HepG2 (cell line): ENCODE results near the gene PRCD. TPM values are rescaled to one million over a fixed set of nuclear protein-coding genes. Genes with fewer than 3 reads are reported as not detected.

Source experiments
- ATAC-seq: fragments of 200-7000 bp; cut with Tn5 transposase; 3 replicates; pipeline ENCODE4 v1.9.1; 2020; ENCODE audit warnings: mild to moderate bottlenecking, moderate library complexity
- BruUV-seq: library from RNA; stranded (reverse); fragments of 400-500 nt; replicated peaks from 2 replicates; lab custom pipeline; 2021; lab: Mats Ljungman, UMichigan
- CTCF ChIA-PET: fragments of 300-600 bp; formaldehyde crosslinking; extraction: SDS; loops from one replicate; lab custom pipeline; 2021; ENCODE audit warnings: low total read pairs, inconsistent platforms, low intra/inter-chr PET ratio; lab: Yijun Ruan, JAX
- POLR2A ChIA-PET: fragments of 350-600 bp; sonication (Branson Sonifier 250); formaldehyde crosslinking; loops from one replicate; lab custom pipeline; 2020; ENCODE audit warnings: antibody characterized with exemption, inconsistent platforms; lab: Yijun Ruan, JAX
- DNase-seq: peaks from one replicate; pipeline ENCODE4 v3.0.0-alpha.2; 2015; ENCODE audit warnings: low spot score
- FAIRE-seq: peaks from 3 replicates; lab custom pipeline; 2011; peaks lifted over from hg19 to GRCh38; lab: Jason Lieb, UNC
- H2AFZ ChIP-seq: one replicate; pipeline ENCODE4 v1.6.1; 2011; ENCODE audit warnings: low read length, inconsistent platforms
- H3K27ac ChIP-seq: fragments of 300-600 bp; 3 replicates; pipeline ENCODE4 v1.8.0; 2011; ENCODE audit warnings: mixed run types, mild to moderate bottlenecking, mixed read lengths, low read length, inconsistent platforms; ENCODE audit not compliant: insufficient read depth; ENCODE audit errors: extremely low read length
- H3K27me3 ChIP-seq, 2 experiments: fragments of 200-600 bp in 1 of 2; 2 replicates in 1 of 2; 3 replicates in 1 of 2; pipeline versions ENCODE4 v1.6.0 to v1.8.0; 2011; ENCODE audit warnings: low read length in 2 of 2, mild to moderate bottlenecking in 2 of 2, moderate library complexity in 2 of 2, inconsistent platforms in 1 of 2; ENCODE audit not compliant: insufficient read depth in 2 of 2, control insufficient read depth in 1 of 2
- H3K36me3 ChIP-seq, 2 experiments: fragments of 200-600 bp in 1 of 2; replicated peaks in 1 of 2; 2 replicates in 1 of 2; 3 replicates in 1 of 2; pipeline versions ENCODE4 v1.5.1 to v1.8.0; 2011; ENCODE audit warnings: low read length in 2 of 2, inconsistent platforms in 1 of 2; ENCODE audit not compliant: insufficient read depth in 2 of 2, control insufficient read depth in 1 of 2
- H3K4me1 ChIP-seq: 2 replicates; pipeline ENCODE4 v1.5.1; 2012; ENCODE audit warnings: low read length, inconsistent platforms; ENCODE audit not compliant: insufficient read depth
- H3K4me2 ChIP-seq: 2 replicates; pipeline ENCODE4 v1.6.0; 2011; ENCODE audit warnings: low read depth, low read length, inconsistent platforms
- H3K4me3 ChIP-seq, 3 experiments: fragments of 200-600 bp in 1 of 3; sonication (generic), shearing (Covaris generic) in 1 of 3; replicated peaks in 1 of 3; 2 replicates each; pipeline ENCODE4 v1.5.1; 2011 to 2016; ENCODE audit warnings: low read length in 3 of 3, inconsistent platforms in 2 of 3, low read depth in 2 of 3, mild to moderate bottlenecking in 2 of 3, control low read depth in 1 of 3, mixed read lengths in 1 of 3; ENCODE audit not compliant: insufficient read depth in 1 of 3
- H3K79me2 ChIP-seq: one replicate; pipeline ENCODE4 v1.6.1; 2011; ENCODE audit warnings: low read length, inconsistent platforms; ENCODE audit not compliant: insufficient read depth
- H3K9ac ChIP-seq: 2 replicates; pipeline ENCODE4 v1.6.0; 2011; ENCODE audit warnings: mild to moderate bottlenecking, low read depth, low read length, inconsistent platforms; ENCODE audit not compliant: insufficient read depth
- H3K9me3 ChIP-seq: 2 replicates; pipeline ENCODE4 v1.5.1; 2012; ENCODE audit warnings: mild to moderate bottlenecking, low read length
- H4K20me1 ChIP-seq: 2 replicates; pipeline ENCODE4 v1.6.0; 2011; ENCODE audit warnings: inconsistent platforms, mild to moderate bottlenecking, low read length, moderate library complexity; ENCODE audit not compliant: insufficient read depth
- CEBPB ChIP-seq: IDR thresholded peaks from 2 replicates; pipeline ENCODE4 v1.6.1; 2011; ENCODE audit warnings: low read depth, low read length, improper control_type of control experiment, borderline replicate concordance
- CEBPG ChIP-seq: IDR thresholded peaks from 2 replicates; pipeline ENCODE4 v1.6.1; 2016
- ETV6 ChIP-seq: sonication (generic); formaldehyde crosslinking; conservative IDR thresholded peaks from 2 replicates; pipeline ENCODE4 v1.4.0; 2020; ENCODE audit warnings: missing genetic modification reagents
- HDAC1 ChIP-seq: sonication (generic); formaldehyde crosslinking; IDR thresholded peaks from 2 replicates; pipeline ENCODE4 v1.5.1; 2020; ENCODE audit warnings: mild to moderate bottlenecking, missing genetic modification reagents
- NCOA5 ChIP-seq: sonication (generic); formaldehyde crosslinking; IDR thresholded peaks from 2 replicates; pipeline ENCODE4 v1.4.0; 2020; ENCODE audit warnings: missing genetic modification reagents
- NONO ChIP-seq, 2 experiments: fragments of 450-650 bp in 1 of 2; sonication (generic) in 1 of 2; formaldehyde crosslinking in 1 of 2; IDR thresholded peaks in 1 of 2; conservative IDR thresholded peaks in 1 of 2; 2 replicates each; pipeline versions ENCODE4 v1.6.1 to v1.8.0; 2017 to 2022; ENCODE audit warnings: mild to moderate bottlenecking in 1 of 2, missing genetic modification reagents in 1 of 2, moderate library complexity in 1 of 2
- RNF2 ChIP-seq: fragments of 450-650 bp; conservative IDR thresholded peaks from 2 replicates; pipeline ENCODE4 v1.6.1; 2016; ENCODE audit warnings: low read depth
- SRF ChIP-seq: IDR thresholded peaks from 2 replicates; pipeline ENCODE4 v1.6.1; 2011; ENCODE audit warnings: mild to moderate bottlenecking, low read depth, low read length, moderate library complexity
- TBX2 ChIP-seq: sonication (generic); formaldehyde crosslinking; IDR thresholded peaks from 2 replicates; pipeline ENCODE4 v1.5.0; 2020; ENCODE audit warnings: missing genetic modification reagents, mild to moderate bottlenecking, borderline replicate concordance
- TEAD3 ChIP-seq: optimal IDR thresholded peaks from 2 replicates; pipeline ENCODE3; 2016; ENCODE audit warnings: borderline replicate concordance
- ZMYM3 ChIP-seq: sonication (generic); formaldehyde crosslinking; IDR thresholded peaks from 2 replicates; pipeline ENCODE4 v1.5.1; 2020; ENCODE audit warnings: mild to moderate bottlenecking, missing genetic modification reagents
- ZNF121 ChIP-seq: sonication (generic); formaldehyde crosslinking; IDR thresholded peaks from 2 replicates; pipeline ENCODE4 v1.5.0; 2020; ENCODE audit warnings: mild to moderate bottlenecking, missing genetic modification reagents
- ZNF788 ChIP-seq: sonication (generic); formaldehyde crosslinking; IDR thresholded peaks from 2 replicates; pipeline ENCODE4 v1.5.0; 2020; ENCODE audit warnings: mild to moderate bottlenecking, missing genetic modification reagents, borderline replicate concordance
- WGBS: methylation state at CpG from one replicate; pipeline ENCODE4 v1.1.6; 2017; ENCODE audit warnings: low lambda C conversion rate; 5-methylcytosine and 5-hydroxymethylcytosine counted together
- in situ Hi-C: cut with HindIII; loops from 2 replicates; pipeline ENCODE4 v1.10.0; 2017; ENCODE audit warnings: low pct_unique_long_range_greater_than_20kb; ENCODE audit not compliant: extremely low pct_ligation_motif_present
- intact Hi-C: fragments of 100-400 bp; cut with micrococcal nuclease; formaldehyde crosslinking; loops from one replicate; pipeline ENCODE4 v1.10.0; 2022; ENCODE audit not compliant: unreplicated experiment
- polyA plus RNA-seq, 8 experiments: library from polyadenylated mRNA; depleted of rRNA in 3 of 8; stranded (reverse) in 7 of 8; unstranded in 1 of 8; fragments of >200 nt; fragmentation: Illumina TruSeq in 4 of 8; extraction: Trizol in 4 of 8; gene quantifications; 2 replicates each; pipeline versions ENCODE4 v1.2.1 to v1.2.3, GENCODE V29; 2011 to 2016; ENCODE audit warnings: low read depth in 4 of 8, missing spikeins in 1 of 8, mixed read lengths in 1 of 8; ENCODE audit not compliant: insufficient read depth in 1 of 8
- total RNA-seq, 5 experiments: library from RNA; depleted of rRNA; stranded (reverse); fragments of >200 nt; fragmentation: Illumina TruSeq; extraction: Trizol; gene quantifications; 2 replicates each; pipeline ENCODE4 v1.2.3, GENCODE V29; 2016; ENCODE audit warnings: low read depth in 1 of 5
- TF ChIP-seq, protein P1 (sequence below): sonication (generic); formaldehyde crosslinking; IDR thresholded peaks from 2 replicates; pipeline ENCODE4 v1.8.0; 2022; ENCODE audit warnings: missing genetic modification reagents, mild to moderate bottlenecking, moderate library complexity, borderline replicate concordance

Gene PRCD
- total and polyA plus RNA-seq, 2 of the 13 experiments (the other 11 are each of a cell fraction or from before 2014, with no cell fraction given) = 0.51 TPM; not detected in 1

DNA sequence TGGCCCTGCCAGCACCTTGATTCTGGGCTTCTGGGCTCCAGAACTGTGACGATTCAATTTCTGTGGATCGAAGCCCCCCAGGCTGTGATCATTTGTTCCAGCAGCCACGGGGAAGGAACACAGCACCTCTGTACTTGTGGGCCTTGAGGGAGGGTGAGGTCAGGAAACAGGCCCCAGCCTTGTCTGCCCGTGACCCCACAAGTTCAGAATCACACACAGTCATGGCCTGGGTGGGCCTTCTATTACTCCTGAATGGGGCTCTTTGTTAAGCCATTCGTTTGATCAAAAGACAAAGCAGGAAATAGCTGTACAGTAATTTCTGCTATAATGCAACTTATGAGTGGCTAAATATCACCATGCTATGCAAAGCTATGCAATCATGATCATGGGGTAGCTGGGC is 35.7 kb downstream of the PRCD start:
- no TSS peak for BruUV-seq

DNA sequence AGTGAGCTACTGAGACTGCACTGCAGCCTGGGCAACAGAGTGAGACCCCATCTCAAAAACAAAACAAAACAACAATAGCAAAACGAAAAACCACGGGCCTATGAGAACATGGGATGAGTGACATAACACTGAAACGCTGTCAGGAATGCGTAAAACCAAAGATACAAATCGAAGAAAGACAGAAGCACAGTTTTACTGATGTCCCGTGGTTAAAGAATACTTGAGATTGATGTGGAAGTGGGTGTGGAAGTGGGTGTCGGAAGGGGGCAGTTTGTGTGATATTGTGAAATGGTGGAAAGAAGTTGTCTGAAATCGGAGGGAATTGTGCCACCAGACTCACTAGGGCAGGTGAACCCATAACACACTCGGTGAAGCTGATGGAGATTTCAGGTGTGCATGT is 36.3 kb downstream of the PRCD start:
- no peak for TF ChIP-seq TEAD3 (CRISPR knock-in tag)
- 0 out of 2 replicates have a peak, but pooled peaks have one; percentile 23 for TF ChIP-seq ZNF121
- TF ChIP-seq, protein P1, sequence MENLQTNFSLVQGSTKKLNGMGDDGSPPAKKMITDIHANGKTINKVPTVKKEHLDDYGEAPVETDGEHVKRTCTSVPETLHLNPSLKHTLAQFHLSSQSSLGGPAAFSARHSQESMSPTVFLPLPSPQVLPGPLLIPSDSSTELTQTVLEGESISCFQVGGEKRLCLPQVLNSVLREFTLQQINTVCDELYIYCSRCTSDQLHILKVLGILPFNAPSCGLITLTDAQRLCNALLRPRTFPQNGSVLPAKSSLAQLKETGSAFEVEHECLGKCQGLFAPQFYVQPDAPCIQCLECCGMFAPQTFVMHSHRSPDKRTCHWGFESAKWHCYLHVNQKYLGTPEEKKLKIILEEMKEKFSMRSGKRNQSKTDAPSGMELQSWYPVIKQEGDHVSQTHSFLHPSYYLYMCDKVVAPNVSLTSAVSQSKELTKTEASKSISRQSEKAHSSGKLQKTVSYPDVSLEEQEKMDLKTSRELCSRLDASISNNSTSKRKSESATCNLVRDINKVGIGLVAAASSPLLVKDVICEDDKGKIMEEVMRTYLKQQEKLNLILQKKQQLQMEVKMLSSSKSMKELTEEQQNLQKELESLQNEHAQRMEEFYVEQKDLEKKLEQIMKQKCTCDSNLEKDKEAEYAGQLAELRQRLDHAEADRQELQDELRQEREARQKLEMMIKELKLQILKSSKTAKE (CRISPR knock-in tag) = no peak
- no peak for TF ChIP-seq RNF2
- TF ChIP-seq ZMYM3 = no peak
- peak; percentile 23; the same call in 1 of the 2 replicates for TF ChIP-seq CEBPB
- TF ChIP-seq NCOA5 = no peak
- no peak for TF ChIP-seq SRF
- no peak for TF ChIP-seq NONO (IDR thresholded peaks at IDR 0.05)
- TF ChIP-seq NONO (CRISPR knock-in tag; conservative IDR thresholded peaks at IDR 0.05) = no peak
- TF ChIP-seq HDAC1 (CRISPR knock-in tag) = peak; percentile 10; the same call in 1 of the 2 replicates
- no peak for TF ChIP-seq ETV6
- TF ChIP-seq CEBPG = no peak
- Histone ChIP-seq H3K27me3 (peaks cover 0 to 5% of the 10 kb centered on the region in 2 experiments; a peak in 1 of 5 replicates), H3K4me3 (no peak overlapping the region), H3K27ac (no peak overlapping the region), H3K36me3 (no peaks in the 10 kb centered on the region), H4K20me1 (no peaks in the 10 kb centered on the region), H3K4me1 (peaks cover 35% of the 10 kb centered on the region), H3K9ac (no peak overlapping the region), H3K9me3 (no peaks in the 10 kb centered on the region), H2AFZ (no peak overlapping the region), H3K79me2 (no peaks in the 10 kb centered on the region), H3K4me2 (no peak overlapping the region)
- in situ Hi-C loops = no loop called here
- FAIRE-seq (peak; percentile 34), DNase-seq (no peak), ATAC-seq (no peak)
- POLR2A ChIA-PET = interaction anchor here (1.0 kb wide), 1 partner anchor 10 kb away, joined by 4 read pairs; the partner anchor contains the start of gene ST6GALNAC2
- CTCF ChIA-PET = no interaction called here
- intact Hi-C loops = no loop called here
- WGBS = 87% methylated on average over 9 of the region's 9 CpGs
- BruUV-seq = no TSS peak

More for the DNA sequence above, 35.7 kb downstream of the PRCD start:
- H3K4me1 ChIP-seq = peaks cover 35% of the 10 kb centered on the region
- H3K4me2 ChIP-seq = no peak overlapping the region; the same call in none of the 2 replicates
- H3K27ac ChIP-seq = no peak overlapping the region
- in situ Hi-C loops = no loop called here
- H3K4me3 ChIP-seq = no peak overlapping the region
- FAIRE-seq (no peak), ATAC-seq (no peak), DNase-seq (no peak)
- ChIA-PET CTCF (no interaction called here), POLR2A (interaction anchor here (1.0 kb wide), 1 partner anchor 10 kb away, joined by 4 read pairs; the partner anchor contains the start of gene ST6GALNAC2)
- intact Hi-C loops = no loop called here
- no peaks in the 10 kb centered on the region for H3K27me3 ChIP-seq
- TF ChIP-seq ZNF788 (CRISPR knock-in tag) = 0 out of 2 replicates have a peak, but pooled peaks have one; percentile 23
- peak; percentile 32; the same call in 1 of the 2 replicates for TF ChIP-seq TBX2 (CRISPR knock-in tag)
- TF ChIP-seq HDAC1 (CRISPR knock-in tag) = no peak
- no peak overlapping the region; the same call in 1 of the 2 replicates for H3K9ac ChIP-seq
- WGBS = 0% methylated on average over 2 of the region's 5 CpGs
- H3K79me2 ChIP-seq = no peaks in the 10 kb centered on the region
- H3K36me3 ChIP-seq = no peaks in the 10 kb centered on the region
- no peaks in the 10 kb centered on the region for H4K20me1 ChIP-seq
- no peak overlapping the region for H2AFZ ChIP-seq
- no peaks in the 10 kb centered on the region for H3K9me3 ChIP-seq
